ENCODE results near the gene INHBE. TPM values are rescaled to one million over a fixed set of nuclear protein-coding genes. Genes with fewer than 3 reads are reported as not detected.
"Not testable (repeated sequence)": the region's sequence is repeated elsewhere in the genome, so short reads cannot be mapped to it uniquely, and the experiment has no call there.

The INHBE gene
- total RNA-seq, 1 experiment from 2014 or later: 16.1 TPM

- no peak for DNase-seq (ENCODE audit: low spot score)
Measured at GRCh38 chr12:57475271-57476161, 20.4 kb downstream of the INHBE start.

- DNase-seq (ENCODE audit: low spot score): no peak
Measured at GRCh38 chr12:57476162-57476992, 21.3 kb downstream of the INHBE start.

- DNase-seq (ENCODE audit: low spot score): no peak
Measured at GRCh38 chr12:57476993-57477709, 22.0 kb downstream of the INHBE start.

- no peak for DNase-seq (ENCODE audit: low spot score)
Measured at GRCh38 chr12:57477710-57478681, 22.9 kb downstream of the INHBE start.

- DNase-seq (ENCODE audit: low spot score): no peak
Measured at GRCh38 chr12:57479043-57479375, 23.9 kb downstream of the INHBE start.

GRCh38 chr12:57479376-57480115 lies 24.4 kb downstream of the INHBE start, which contains the start of gene ARHGAP9:
ARHGAP9 (minus strand) TSS chr12:57479866; CDS start chr12:57479406, 460 bp downstream.
- DNase-seq (ENCODE audit: low spot score): no peak

- no peak for DNase-seq (ENCODE audit: low spot score)
Measured at GRCh38 chr12:57481671-57482070, 26.6 kb downstream of the INHBE start.

GRCh38 chr12:57483466-57483865 lies 28.4 kb downstream of the INHBE start:
- no peak for DNase-seq (ENCODE audit: low spot score)

GRCh38 chr12:57485695-57486094 lies 30.6 kb downstream of the INHBE start:
- DNase-seq (ENCODE audit: low spot score): no peak

- DNase-seq (ENCODE audit: low spot score): no peak
Measured at GRCh38 chr12:57487055-57487596, 32.0 kb downstream of the INHBE start.

GRCh38 chr12:57487597-57488401 lies 32.7 kb downstream of the INHBE start, which contains the start of gene MARS1:
MARS1 (plus strand) TSS chr12:57488068; CDS start chr12:57488091, 23 bp downstream.
- DNase-seq (ENCODE audit: low spot score): peak; percentile 98

- DNase-seq (ENCODE audit: low spot score): no peak
Measured at GRCh38 chr12:57488402-57489156, 33.5 kb downstream of the INHBE start.

- no peak for DNase-seq (ENCODE audit: low spot score)
Measured at GRCh38 chr12:57489157-57489641, 34.1 kb downstream of the INHBE start.

GRCh38 chr12:57490126-57490525 lies 35.0 kb downstream of the INHBE start:
- DNase-seq (ENCODE audit: low spot score): no peak

- no peak for DNase-seq (ENCODE audit: low spot score)
Measured at GRCh38 chr12:57491393-57492280, 36.5 kb downstream of the INHBE start.

- DNase-seq (ENCODE audit: low spot score): not testable (repeated sequence)
Measured at GRCh38 chr12:57495051-57495701, 40.1 kb downstream of the INHBE start.
